HG03196 (cell line): ENCODE results near the gene RAX.
"Not testable (repeated sequence)": the region's sequence is repeated elsewhere in the genome, so short reads cannot be mapped to it uniquely, and the experiment has no call there.

Source experiments
- ATAC-seq: cut with Tn5 transposase; IDR thresholded peaks from one replicate; pipeline ENCODE4 v1.9.1; 2021; ENCODE audit not compliant: unreplicated experiment

The RAX gene

GRCh38 chr18:59273759-59274532 lies 692 bp upstream of the RAX start:
- ATAC-seq = no peak

GRCh38 chr18:59272221-59272888 lies 899 bp downstream of the RAX start:
- ATAC-seq = no peak

GRCh38 chr18:59271606-59272220 lies 1.5 kb downstream of the RAX start:
- no peak for ATAC-seq

- ATAC-seq = no peak
These were observed 2.5 kb downstream of the RAX start for GRCh38 chr18:59270689-59271257.

GRCh38 chr18:59269563-59270119 lies 3.6 kb downstream of the RAX start:
- ATAC-seq = no peak

GRCh38 chr18:59268721-59269562 lies 4.3 kb downstream of the RAX start:
- no peak for ATAC-seq

GRCh38 chr18:59268127-59268720 lies 5.0 kb downstream of the RAX start:
- no peak for ATAC-seq

- ATAC-seq = no peak
These were observed 5.6 kb downstream of the RAX start for GRCh38 chr18:59267503-59268126.

GRCh38 chr18:59266886-59267502 lies 6.3 kb downstream of the RAX start:
- no peak for ATAC-seq

GRCh38 chr18:59266459-59266858 lies 6.8 kb downstream of the RAX start:
- ATAC-seq = no peak

GRCh38 chr18:59265974-59266369 lies 7.3 kb downstream of the RAX start:
- no peak for ATAC-seq

- ATAC-seq = no peak
These were observed 7.8 kb downstream of the RAX start for GRCh38 chr18:59265246-59265973.

GRCh38 chr18:59264651-59265245 lies 8.5 kb downstream of the RAX start:
- ATAC-seq = no peak

GRCh38 chr18:59264121-59264571 lies 9.1 kb downstream of the RAX start:
- no peak for ATAC-seq

- ATAC-seq = no peak
These were observed 9.6 kb downstream of the RAX start for GRCh38 chr18:59263661-59264060.

- not testable (repeated sequence) for ATAC-seq
These were observed 11.0 kb downstream of the RAX start for GRCh38 chr18:59262243-59262642.

GRCh38 chr18:59261842-59262241 lies 11.4 kb downstream of the RAX start:
- ATAC-seq = not testable (repeated sequence)

GRCh38 chr18:59255491-59255890 lies 17.8 kb downstream of the RAX start:
- not testable (repeated sequence) for ATAC-seq
